HuH-7.5 (cell line): Measurements from ENCODE around the gene ADA.
A peak's percentile ranks its signal among the peaks of the same experiment; 100 is the strongest.
"Not testable (repeated sequence)": the region's sequence is repeated elsewhere in the genome, so short reads cannot be mapped to it uniquely, and the experiment has no call there.

ENCODE experiments used
- DNase-seq: peaks from one replicate; pipeline ENCODE4 v3.0.0; 2011; ENCODE audit warnings: low spot score

The ADA gene

DNA sequence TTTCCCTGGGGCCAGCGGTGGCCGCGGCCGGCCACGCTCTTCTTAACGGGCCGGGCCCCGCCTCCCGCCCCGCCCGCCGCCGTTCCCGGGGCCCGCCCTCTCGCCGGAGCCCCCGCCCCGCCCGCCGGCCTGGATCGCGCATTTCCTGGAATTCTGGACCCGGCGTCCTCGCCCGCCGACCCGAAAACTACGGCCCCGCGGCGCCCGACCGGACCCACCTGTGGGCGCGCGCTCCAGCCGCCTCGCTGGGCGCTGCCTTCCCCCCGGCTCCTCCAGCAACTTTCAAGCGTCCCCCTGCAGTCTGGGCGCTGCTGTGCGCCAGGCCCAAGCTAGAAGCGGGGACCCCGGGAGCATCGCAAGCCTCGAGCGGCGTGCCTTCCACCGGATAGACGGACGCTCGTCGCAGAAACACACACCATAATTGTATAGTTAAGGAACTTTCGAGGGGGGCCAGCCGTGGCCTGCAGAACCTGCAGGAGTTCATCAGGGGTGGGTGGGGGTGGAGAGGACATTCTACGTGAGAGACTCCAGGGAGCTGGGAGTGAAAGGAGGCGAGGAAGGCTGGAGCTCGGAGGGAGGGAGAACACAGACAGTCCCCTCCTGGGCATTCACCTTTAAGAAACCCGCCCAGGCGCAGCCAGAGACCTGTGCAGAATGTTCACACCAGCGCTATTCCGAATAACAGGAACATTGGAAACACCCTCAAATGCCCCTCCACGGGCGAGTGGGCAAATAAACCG lies at the start of gene ADA:
Gene ADA, minus strand, starts transcription at position 16 of the 740 bp plus-strand sequence. CDS start 92 bp downstream, outside the sequence.
- DNase-seq = peak; percentile 47

DNA sequence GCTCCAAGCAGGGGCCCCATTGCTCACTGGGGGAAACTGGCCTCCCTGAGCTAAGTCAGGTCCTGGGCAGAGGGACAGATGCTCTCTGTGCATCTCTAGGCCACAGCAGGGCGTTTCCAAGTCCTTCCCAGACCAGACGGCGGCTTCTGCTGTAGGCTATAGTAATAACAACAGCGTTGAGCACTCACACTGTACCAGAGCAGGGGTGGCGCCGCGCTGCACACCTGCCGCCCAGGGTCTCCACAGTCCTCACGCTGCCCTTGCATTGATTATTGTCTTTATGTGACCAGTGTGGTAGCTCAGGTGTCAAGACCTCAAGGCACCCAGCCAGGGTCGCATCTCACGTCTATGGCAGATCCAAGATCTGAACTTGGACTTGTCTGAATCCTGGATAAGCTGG lies 48.8 kb upstream of the ADA start:
- no peak for DNase-seq

DNA sequence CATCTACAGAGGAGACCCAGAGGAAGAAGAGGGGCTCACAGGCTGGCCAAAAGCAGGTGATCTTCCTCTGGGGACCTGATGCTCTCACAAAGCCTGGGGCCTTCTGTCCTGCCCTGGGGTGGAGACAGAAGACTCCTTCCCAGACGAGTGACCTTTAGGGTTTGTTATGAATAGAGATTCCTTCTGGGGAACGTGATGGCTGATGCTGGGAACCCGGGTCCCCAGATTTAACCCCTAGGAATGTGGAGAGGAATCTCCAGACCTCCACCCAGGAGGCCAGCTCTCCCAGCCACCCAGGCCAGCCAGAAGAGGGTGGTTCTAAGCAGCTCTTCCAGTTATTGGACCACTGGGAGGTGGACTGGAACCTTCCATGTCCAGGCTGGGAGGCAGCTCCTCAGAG lies 46.9 kb upstream of the ADA start:
- no peak for DNase-seq

DNA sequence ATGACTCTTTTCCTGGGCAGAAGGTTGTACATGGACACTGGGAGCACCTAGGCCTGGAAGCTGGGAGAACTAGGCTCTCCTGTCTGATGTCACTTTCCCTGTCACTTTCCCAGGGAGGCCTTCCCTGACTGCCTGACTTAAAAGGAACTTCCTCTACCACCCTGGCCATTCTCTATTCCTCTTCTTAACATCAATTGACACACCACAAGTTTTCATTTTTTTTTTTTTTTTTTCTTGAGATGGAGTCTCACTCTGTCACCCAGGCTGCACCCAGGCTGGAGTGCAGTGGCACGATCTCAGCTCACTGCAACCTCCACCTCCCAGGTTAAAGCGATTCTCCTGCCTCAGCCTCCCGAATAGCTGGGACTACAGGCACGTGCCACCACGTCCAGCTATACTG lies 45.5 kb upstream of the ADA start:
- not testable (repeated sequence) for DNase-seq

DNA sequence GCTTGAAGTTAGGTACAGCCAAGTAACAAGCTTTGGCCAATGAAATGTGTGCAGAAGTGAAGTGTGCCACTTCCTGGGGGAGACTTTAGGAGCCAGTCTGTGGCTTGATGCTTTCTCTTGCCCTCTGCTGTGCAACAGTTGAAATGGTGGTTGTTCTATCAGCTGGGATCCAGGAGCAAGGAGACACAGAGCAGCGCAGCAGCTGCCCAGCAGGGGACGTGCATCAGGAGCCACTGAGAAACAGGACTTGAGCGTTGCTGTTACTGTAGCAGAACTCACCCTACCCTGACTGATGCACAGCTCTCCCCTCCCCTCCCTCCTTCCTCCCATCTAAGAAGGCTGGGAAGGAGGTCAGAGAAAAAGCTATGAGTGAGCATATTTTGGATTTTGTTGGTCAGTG lies 44.8 kb upstream of the ADA start:
- DNase-seq = no peak

DNA sequence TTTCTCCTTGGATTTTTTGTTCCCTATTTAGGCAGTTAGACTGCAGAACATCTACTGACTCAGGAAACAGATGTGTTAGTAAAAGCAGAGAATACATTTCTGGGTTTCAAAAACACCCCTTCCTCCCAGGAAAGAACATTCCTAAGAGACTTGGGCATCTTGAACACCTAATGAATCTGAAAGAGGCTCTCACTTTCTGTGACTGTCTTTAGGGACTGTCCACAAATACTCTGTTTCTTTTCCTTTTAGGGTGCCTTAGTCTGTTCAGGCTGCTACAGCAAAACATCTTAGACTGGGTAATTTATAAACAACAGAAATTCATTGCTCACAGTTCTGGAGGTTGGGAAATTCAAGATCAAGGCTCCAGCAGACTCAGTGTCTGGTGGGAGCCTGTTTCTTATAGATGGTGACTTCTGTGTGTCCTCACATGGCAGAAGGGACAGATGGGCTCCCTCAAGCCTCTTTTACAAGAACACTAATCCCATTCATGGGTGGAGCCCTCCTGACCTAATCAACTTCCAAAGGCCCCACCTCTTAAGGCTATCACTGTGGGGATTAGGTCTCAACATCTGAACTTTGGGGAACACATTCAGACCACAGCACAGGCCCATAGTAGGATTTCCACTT lies 44.3 kb upstream of the ADA start:
- DNase-seq = no peak

DNA sequence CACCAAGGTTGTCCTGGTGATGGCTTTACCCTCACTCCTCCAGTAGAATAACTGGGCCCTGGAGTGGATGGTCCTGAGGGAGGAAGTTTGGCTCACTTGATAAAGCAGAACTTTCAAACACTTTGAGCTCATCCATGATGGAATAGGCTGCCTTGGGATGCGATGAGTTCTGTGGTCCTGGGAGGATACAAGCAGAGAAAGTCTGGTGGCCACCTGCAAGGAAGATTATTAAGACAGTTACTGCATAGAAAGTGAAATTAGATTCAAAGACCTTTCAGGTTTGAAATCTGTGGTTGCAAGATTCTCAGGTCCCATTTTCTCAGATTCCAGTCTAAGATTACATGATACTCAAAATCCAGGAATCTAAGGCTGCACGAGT lies 43.8 kb upstream of the ADA start:
- DNase-seq = no peak

DNA sequence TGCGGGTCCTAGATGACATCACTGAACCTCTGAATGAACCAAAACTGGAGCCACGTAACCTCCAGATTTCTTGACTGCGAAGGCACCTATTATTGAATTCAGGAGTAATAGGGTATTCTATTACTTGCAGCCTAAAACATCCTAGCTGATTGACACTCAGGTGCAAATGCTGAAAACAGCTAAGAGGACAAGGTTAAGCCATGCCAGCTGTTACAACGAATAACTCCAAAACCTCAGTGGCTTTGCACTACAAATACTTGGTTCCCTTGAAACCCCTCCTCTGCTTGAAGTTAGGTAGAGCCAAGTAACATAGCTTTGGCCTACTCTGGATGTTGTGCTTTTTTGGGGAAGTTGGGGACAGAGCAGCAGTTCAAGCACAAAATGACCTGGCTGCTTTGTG lies 42.7 kb upstream of the ADA start:
- no peak for DNase-seq

DNA sequence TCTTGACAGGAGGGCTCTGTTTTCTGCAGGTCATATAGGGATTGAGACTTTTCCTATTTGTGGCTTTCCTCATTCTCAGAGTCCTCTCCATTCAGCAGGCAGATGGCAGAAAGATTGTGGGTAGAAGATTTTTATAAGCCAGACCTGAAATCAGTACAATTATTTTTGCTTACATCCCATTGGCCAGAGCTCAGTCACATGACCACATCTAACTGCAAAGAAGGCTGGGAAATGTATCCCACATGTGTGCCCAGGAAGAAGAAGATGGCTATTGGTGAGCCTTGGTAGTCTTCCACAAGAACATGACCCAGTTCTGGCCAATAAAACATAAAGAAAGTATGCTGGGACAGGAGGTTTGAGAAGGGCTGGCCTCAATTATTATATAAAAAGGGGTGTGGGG lies 42.1 kb upstream of the ADA start:
- DNase-seq = no peak

DNA sequence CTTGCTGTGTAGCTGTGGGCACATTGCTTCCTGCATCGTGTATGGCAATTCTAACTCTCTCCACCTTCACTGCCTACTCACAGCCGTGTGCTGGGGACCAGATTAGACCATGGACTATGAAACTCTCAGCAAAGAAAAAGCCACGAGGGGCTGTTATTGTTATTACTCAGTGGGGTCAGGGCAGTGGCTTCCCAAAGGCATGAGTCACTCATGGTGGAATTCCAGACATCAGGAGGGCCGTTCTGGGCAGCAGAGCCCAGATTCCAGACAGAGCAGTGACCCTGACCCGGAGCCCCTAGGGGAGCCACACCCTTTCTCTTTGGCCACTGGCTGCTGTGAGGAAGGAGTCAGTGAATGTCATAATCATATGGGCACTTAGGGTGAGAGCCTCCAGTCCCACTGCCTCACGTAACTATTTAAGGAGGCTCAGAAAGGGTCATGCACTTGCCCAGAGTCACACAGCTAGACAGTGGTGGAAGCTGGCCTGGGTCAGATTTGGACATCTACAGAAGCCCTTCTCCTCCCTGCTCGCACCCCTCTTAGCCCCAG lies 41.5 kb upstream of the ADA start:
- DNase-seq = peak; percentile 65

DNA sequence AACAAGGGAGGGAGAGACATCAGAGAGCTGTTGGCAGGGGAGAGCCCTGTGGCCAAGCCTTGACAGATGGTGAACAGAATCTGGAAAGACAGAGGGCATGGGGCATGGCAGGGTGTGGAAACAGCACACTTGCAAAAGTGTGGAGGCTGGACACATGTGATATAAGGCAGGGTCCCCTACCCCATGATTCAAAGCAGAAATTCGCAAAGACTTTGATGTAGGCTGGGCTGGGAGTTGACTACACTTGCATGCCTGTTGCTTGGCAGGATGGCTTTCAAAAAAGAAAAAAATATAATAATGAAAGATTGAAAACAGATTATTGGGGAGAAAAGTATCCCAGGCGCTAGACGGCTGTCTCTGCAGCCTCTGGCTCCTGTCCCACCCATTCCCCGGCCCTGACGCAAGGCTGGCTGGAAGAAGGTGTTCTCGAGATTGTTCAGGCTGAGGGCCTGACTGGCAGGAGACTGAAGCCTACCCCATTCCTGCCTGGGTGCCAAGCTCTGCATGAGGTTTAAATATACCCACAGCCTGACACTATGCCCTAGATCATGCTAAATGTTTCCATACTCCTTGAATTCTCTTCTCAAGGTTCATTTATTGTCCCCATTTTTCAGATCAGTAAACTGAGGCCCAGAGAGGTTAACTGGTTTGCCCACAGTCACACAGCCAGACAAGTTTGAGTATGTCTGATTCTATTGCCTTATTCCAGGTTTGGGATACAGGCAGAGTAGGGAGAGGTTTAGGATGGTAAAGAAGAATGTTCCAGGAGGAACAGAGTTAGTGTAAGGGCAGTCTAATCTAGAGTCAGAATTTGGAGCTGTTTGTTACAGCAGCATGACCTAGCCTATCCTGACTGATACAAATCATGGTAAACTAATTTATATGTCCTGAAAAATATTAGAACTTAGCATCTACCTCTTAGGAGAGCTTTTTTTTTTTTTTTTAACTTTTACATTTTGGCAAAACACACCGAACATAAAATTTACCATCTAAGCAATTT lies 40.2 kb upstream of the ADA start:
- no peak for DNase-seq

DNA sequence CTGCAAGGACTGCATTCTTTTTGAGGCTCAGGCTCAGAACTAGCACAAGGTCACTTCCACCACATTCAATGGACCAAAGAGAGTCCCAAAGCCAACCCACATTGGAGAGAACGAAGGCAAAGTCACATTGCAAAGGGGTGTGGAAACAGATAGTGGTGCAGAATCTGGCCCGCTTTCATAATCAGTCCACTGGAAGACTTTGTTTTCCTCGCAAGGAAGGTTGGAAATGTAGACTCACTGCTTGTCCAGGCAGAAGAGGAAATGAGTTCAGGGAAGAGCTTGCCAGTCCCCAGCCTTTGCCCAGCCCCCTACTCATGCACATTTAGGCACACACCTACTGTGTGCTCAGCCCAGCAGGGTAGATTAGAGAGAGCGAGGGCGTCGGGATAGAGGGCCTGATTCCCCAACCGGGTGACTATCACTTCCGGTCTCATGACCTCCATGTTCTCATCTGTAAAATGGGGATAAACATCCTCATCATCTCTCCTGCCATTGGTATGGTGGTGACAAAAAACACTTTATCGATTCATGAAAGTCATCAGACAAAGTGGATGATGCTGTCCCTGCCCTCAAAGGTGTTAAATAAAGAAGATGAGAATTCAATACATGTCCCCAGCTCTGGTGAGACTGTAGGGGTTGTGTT lies 39.4 kb upstream of the ADA start:
- no peak for DNase-seq

DNA sequence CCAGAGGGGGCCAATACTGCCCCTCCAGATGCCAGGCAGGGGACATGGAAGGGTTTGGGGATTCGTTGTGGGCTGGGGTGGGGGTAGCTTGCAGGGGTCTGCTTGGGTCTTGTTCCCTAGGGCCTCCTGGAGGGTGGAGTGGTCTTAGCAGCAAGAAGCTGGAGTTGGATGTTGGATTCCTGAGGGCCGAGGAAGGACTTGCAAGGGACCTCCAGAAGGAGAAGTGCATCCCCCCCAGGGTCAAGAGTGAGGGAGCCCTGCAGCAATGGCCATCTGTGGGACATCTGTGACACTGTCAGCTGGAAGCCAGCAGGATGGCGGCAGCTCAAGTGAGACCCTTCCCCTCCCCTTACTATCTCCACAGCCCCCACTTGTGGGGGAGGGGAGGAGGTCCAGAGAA lies 38.3 kb upstream of the ADA start:
- no peak for DNase-seq

DNA sequence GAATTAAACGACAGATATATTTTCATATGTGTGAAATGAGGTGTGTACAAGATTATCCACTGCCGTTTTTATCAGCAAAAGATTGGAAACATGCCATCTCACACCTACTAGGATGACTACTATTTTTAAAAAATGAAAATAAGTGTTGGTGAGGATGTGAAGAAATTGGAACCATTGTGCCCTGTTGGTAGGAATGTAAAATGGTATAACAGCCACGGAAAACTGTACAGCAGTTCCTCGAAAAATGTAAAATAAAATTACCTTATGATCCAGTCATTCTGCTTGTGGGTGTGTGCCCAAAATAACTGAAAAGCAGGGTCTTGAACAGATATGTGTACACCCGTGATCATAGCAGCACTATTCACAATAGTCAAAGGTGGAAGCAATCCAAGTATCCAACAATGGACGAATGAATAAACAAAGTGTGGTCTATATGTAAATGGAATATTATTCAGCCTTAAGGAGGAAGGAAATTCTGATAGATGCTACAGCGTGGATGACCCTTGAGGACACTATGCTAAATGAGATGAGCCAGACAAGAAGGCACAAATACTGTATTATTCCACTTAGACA lies 36.6 kb upstream of the ADA start:
- DNase-seq = no peak

DNA sequence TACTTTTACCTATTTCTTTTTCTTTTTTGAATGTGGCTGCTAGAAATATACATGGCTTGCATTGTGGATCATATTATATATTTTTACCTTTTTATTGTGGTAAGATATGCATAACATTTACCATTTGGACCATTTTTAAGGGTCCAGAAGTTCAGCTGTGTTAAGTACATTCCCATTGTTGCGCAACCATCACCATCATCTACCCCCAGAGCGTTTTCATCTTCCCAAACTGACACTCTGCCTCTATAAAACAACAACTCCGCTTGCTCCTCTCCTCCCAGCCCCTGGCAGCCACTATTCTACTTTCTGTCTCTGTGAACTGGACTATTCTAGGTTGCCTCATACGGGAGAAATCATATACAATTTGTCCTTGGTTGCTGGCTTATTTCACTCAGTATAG lies 35.4 kb upstream of the ADA start:
- DNase-seq = no peak

DNA sequence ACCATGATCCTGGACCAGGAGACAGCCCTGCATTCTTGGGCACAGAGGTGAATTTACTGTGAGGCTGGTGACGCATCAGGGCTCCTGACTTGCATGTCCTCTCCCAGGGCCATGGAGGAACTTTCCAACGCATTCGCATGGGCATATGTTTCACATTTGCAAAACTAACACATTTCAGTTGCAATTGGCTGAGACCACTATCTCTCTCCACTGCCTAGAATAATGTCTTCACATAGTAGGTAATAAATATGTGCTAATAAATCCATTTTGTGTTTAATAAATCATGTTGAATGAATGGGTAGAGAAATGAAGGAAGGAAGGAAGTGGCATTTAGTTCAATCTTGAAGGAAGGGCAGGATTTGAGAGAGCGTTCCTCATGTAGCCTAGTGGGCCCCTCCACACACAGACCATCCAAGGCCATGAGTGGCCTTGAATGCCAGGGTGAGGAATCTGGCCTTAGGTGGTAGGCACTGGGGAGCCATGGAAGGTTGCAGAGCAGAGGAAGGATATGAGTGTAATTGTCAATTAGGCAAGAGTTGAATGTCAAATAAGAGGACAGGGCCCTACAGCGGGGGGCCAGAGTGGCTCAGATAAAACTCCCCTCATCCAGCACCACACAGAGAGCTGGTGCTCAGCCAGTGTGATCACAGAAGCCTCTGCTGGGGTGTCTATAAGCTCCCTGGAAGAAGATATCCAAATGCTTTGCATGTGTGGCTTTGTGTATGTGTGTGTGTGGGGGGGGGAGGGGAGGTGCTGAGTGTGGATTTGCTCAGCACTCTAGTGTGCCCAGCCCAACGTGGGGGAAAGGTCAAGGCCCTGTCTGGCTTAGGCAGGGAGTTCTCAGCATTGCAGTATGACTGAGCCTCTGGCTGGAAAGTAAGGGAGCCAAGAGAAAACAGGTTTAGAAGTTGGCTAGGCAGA lies 32.8 kb upstream of the ADA start:
- DNase-seq = no peak

DNA sequence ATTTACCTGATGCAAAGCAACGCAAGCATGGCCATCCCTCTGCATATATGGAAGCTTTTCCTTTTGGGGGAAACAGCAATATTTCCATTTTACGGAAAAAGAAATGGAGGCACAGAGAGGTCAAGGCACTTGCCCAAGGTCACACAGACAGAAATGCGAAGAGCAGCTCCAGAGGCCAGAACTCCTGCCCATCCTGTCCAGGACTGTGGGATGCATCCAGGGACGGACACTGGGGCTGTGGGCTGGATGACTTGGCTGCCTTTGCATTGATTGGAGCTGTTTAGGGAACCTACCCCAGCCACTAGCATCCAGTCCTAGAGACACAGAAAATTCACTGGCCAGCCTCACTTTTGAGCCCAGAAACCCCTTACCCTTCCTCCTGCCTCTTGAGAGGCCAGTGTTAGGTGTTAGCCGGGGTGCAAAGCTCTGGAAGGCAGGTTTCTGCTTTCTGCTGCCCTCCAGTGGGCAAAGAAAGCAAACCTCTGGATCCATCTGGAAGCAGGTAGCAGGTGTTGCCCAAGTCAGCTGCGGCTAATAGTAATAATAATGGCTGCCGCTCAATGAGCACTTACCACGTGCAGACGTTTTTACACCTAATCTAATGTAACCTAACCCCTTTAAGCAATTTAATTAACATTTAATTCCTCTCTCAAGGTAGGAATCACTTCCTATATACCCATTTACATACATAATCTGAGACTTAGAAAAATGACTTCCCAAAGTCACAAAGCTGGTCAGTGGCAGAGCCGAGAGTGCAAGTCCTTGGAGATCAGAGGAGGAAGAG lies 32.0 kb upstream of the ADA start:
- DNase-seq = no peak

DNA sequence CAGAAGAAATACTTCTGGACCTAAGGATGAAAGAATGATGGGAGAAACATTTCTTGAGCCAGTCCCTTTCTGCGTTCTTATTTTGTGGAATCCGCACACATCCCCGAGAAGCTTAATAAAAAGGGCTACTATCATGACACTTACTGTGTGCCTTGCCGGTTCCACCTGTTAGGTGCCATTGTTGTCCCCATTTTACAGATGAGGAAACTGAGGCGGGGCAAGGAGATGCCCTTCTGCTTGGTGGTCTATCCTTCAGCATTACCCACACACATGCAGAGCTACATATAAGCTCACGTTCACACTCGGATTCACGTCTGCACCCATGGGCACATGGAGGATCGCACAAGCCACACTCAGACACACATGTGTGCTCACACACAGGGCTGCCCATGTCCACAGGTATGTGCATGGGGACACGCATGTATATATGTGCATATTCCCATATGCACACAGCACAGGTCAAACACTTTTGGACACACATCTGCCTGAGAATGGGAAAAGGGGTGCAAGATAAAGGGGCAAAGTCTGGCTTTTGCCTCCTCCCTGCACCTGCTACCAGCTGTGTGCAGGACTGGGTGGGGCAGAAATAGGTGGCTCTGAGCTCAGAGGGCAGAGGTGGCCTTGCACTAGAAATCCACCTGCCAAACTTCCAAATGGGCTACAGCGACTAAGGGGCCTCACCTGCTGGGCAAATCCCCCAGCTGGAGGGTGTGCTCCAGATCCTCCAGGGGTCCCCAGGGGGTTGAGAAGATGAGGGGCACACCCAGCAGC lies 30.5 kb upstream of the ADA start:
- no peak for DNase-seq
